Measurements from ENCODE around the gene EPHA6.

Gene EPHA6

DNA sequence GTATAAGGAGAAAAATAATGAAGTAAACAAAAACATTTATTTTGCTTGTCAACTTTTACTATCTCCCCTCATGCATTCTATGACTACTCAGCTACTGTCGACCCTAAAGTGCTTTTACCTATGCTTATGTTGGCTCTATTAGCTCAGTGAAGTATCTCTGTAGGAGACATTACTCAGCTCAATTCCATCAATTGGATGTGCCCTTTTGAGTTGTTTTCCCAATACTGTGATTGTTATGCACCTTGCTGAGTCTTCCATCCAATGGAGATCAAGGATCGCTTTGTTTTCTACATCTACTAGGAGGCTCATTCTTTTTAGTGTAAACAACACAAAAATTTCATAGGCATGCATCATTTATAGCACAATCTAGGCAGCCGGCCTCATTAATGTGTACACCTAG lies 546.4 kb downstream of the EPHA6 start:
- Histone ChIP-seq H3K4me1 (ENCODE audit: insufficient read depth, low read length) (no peaks in the 10 kb centered on the region), H3K9ac (ENCODE audit: low read depth, low read length) (no peak overlapping the region), H3K4me3 (ENCODE audit: low read depth in 1 of 2, low read length in 2 of 2) (no peak overlapping the region), H3K27me3 (ENCODE audit: insufficient read depth, low read length, poor library complexity) (no peaks in the 10 kb centered on the region), H3K9me3 (ENCODE audit: insufficient read depth, low read length, severe bottlenecking) (no peaks in the 10 kb centered on the region), H3K36me3 (ENCODE audit: insufficient read depth, low read length) (no peaks in the 10 kb centered on the region), H3K79me2 (ENCODE audit: insufficient read depth, low read length) (no peaks in the 10 kb centered on the region), H3K27ac (ENCODE audit: low read length) (no peak overlapping the region), H2AFZ (ENCODE audit: low read depth, low read length) (no peak overlapping the region), H3K4me2 (ENCODE audit: insufficient read depth, low read length) (no peak overlapping the region), H4K20me1 (ENCODE audit: insufficient read depth, low read length) (no peaks in the 10 kb centered on the region)
- no peak for ATAC-seq (ENCODE audit: insufficient read depth, low read depth)
- no peak for DNase-seq
- no peak for TF ChIP-seq EZH2 (IDR thresholded peaks at IDR 0.05; ENCODE audit: borderline replicate concordance, low read depth, low read length, severe bottlenecking)
- TF ChIP-seq CTCF (IDR thresholded peaks at IDR 0.05; ENCODE audit: borderline replicate concordance, extremely low read depth, low read length, poor library complexity, severe bottlenecking): no peak

GRCh38 chr3:97384583-97384982 lies 570.2 kb downstream of the EPHA6 start:
- TF ChIP-seq EZH2 (IDR thresholded peaks at IDR 0.05; ENCODE audit: borderline replicate concordance, low read depth, low read length, severe bottlenecking): no peak
- no peak for TF ChIP-seq CTCF (IDR thresholded peaks at IDR 0.05; ENCODE audit: borderline replicate concordance, extremely low read depth, low read length, poor library complexity, severe bottlenecking)
- no peaks in the 10 kb centered on the region for H3K9me3 ChIP-seq (ENCODE audit: insufficient read depth, low read length, severe bottlenecking)
- no peaks in the 10 kb centered on the region for H3K36me3 ChIP-seq (ENCODE audit: insufficient read depth, low read length)

GRCh38 chr3:97388774-97389173 lies 574.4 kb downstream of the EPHA6 start:
- no peak overlapping the region for H3K9ac ChIP-seq (ENCODE audit: low read depth, low read length)
- H3K4me3 ChIP-seq (ENCODE audit: low read depth in 1 of 2, low read length in 2 of 2): no peak overlapping the region
- no peaks in the 10 kb centered on the region for H3K9me3 ChIP-seq (ENCODE audit: insufficient read depth, low read length, severe bottlenecking)
- DNase-seq (no peak), ATAC-seq (ENCODE audit: insufficient read depth, low read depth) (no peak)
- no peak overlapping the region for H3K27ac ChIP-seq (ENCODE audit: low read length)
- no peak overlapping the region for H3K4me2 ChIP-seq (ENCODE audit: insufficient read depth, low read length)
- no peaks in the 10 kb centered on the region for H4K20me1 ChIP-seq (ENCODE audit: insufficient read depth, low read length)
- no peak for TF ChIP-seq EZH2 (IDR thresholded peaks at IDR 0.05; ENCODE audit: borderline replicate concordance, low read depth, low read length, severe bottlenecking)
- no peaks in the 10 kb centered on the region for H3K36me3 ChIP-seq (ENCODE audit: insufficient read depth, low read length)
- no peaks in the 10 kb centered on the region for H3K27me3 ChIP-seq (ENCODE audit: insufficient read depth, low read length, poor library complexity)
- no peak overlapping the region for H2AFZ ChIP-seq (ENCODE audit: low read depth, low read length)
- no peaks in the 10 kb centered on the region for H3K4me1 ChIP-seq (ENCODE audit: insufficient read depth, low read length)
- H3K79me2 ChIP-seq (ENCODE audit: insufficient read depth, low read length): no peaks in the 10 kb centered on the region

More at GRCh38 chr3:97384583-97384982, 570.2 kb downstream of the EPHA6 start:
- no peak overlapping the region for H3K4me3 ChIP-seq (ENCODE audit: low read depth in 1 of 2, low read length in 2 of 2)
- DNase-seq (no peak), ATAC-seq (ENCODE audit: insufficient read depth, low read depth) (no peak)
- no peak overlapping the region for H3K4me2 ChIP-seq (ENCODE audit: insufficient read depth, low read length)
- no peaks in the 10 kb centered on the region for H4K20me1 ChIP-seq (ENCODE audit: insufficient read depth, low read length)
- no peaks in the 10 kb centered on the region for H3K79me2 ChIP-seq (ENCODE audit: insufficient read depth, low read length)
- H3K9ac ChIP-seq (ENCODE audit: low read depth, low read length): no peak overlapping the region
- H3K27me3 ChIP-seq (ENCODE audit: insufficient read depth, low read length, poor library complexity): no peaks in the 10 kb centered on the region
- no peak overlapping the region for H2AFZ ChIP-seq (ENCODE audit: low read depth, low read length)
- H3K27ac ChIP-seq (ENCODE audit: low read length): no peak overlapping the region
- no peaks in the 10 kb centered on the region for H3K4me1 ChIP-seq (ENCODE audit: insufficient read depth, low read length)

DNA sequence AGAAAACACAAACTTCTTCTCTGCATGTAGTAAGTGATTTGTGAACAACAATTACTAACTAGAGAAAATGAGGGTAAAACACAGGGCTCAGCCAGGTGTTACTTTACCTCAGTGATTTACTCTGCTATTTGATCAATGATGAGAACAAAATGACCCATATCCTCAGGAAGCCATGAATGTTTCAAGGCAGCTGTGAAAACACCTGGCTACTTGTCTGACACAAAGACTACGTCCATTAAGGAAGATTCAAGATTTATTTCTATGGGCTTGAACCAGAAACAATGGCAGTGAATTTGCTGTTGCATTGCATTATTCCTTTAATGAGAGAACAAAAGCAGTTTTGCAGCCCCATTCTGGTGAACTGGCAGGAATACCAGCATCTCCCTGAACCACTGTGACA lies 575.5 kb downstream of the EPHA6 start:
- Histone ChIP-seq H3K36me3 (ENCODE audit: insufficient read depth, low read length) (no peaks in the 10 kb centered on the region), H3K27ac (ENCODE audit: low read length) (no peak overlapping the region), H3K9me3 (ENCODE audit: insufficient read depth, low read length, severe bottlenecking) (no peaks in the 10 kb centered on the region), H3K4me3 (ENCODE audit: low read depth in 1 of 2, low read length in 2 of 2) (no peak overlapping the region), H2AFZ (ENCODE audit: low read depth, low read length) (no peak overlapping the region), H3K27me3 (ENCODE audit: insufficient read depth, low read length, poor library complexity) (no peaks in the 10 kb centered on the region), H4K20me1 (ENCODE audit: insufficient read depth, low read length) (no peaks in the 10 kb centered on the region), H3K4me1 (ENCODE audit: insufficient read depth, low read length) (no peaks in the 10 kb centered on the region), H3K4me2 (ENCODE audit: insufficient read depth, low read length) (no peak overlapping the region), H3K79me2 (ENCODE audit: insufficient read depth, low read length) (no peaks in the 10 kb centered on the region), H3K9ac (ENCODE audit: low read depth, low read length) (no peak overlapping the region)
- TF ChIP-seq CTCF (IDR thresholded peaks at IDR 0.05; ENCODE audit: borderline replicate concordance, extremely low read depth, low read length, poor library complexity, severe bottlenecking) (no peak), EZH2 (IDR thresholded peaks at IDR 0.05; ENCODE audit: borderline replicate concordance, low read depth, low read length, severe bottlenecking) (no peak)
- no peak for DNase-seq
- no peak for ATAC-seq (ENCODE audit: insufficient read depth, low read depth)

All from DND-41 (cell line).